GM18520 (cell line): ENCODE data around the gene ASB18.
"Not testable (repeated sequence)": the region's sequence is repeated elsewhere in the genome, so short reads cannot be mapped to it uniquely, and the experiment has no call there.

Experiments used
- ATAC-seq: cut with Tn5 transposase; IDR thresholded peaks from one replicate; pipeline ENCODE4 v1.9.1; 2021; ENCODE audit not compliant: unreplicated experiment

Gene ASB18

GRCh38 chr2:236264256-236264655 lies at the start of gene ASB18:
TSS of gene ASB18 (minus strand) at chr2:236264406. CDS start at chr2:236264345, 61 bp downstream.
- no peak for ATAC-seq

- no peak for ATAC-seq
These were observed 47.1 kb upstream of the ASB18 start for GRCh38 chr2:236311286-236311685.

GRCh38 chr2:236309669-236310029 lies 45.4 kb upstream of the ASB18 start:
- ATAC-seq, result no peak

- ATAC-seq, result no peak
These were observed 44.9 kb upstream of the ASB18 start for GRCh38 chr2:236308855-236309668.

GRCh38 chr2:236307641-236308040 lies 43.4 kb upstream of the ASB18 start:
- no peak for ATAC-seq

GRCh38 chr2:236306825-236307540 lies 42.8 kb upstream of the ASB18 start:
- no peak for ATAC-seq

- no peak for ATAC-seq
These were observed 41.9 kb upstream of the ASB18 start for GRCh38 chr2:236305964-236306605.

GRCh38 chr2:236305531-236305930 lies 41.3 kb upstream of the ASB18 start:
- no peak for ATAC-seq

- ATAC-seq, result no peak
These were observed 39.7 kb upstream of the ASB18 start for GRCh38 chr2:236303935-236304334.

- ATAC-seq, result no peak
These were observed 38.3 kb upstream of the ASB18 start for GRCh38 chr2:236302555-236302954.

- ATAC-seq, result no peak
These were observed 34.8 kb upstream of the ASB18 start for GRCh38 chr2:236298924-236299475.

GRCh38 chr2:236295481-236295880 lies 31.3 kb upstream of the ASB18 start:
- ATAC-seq, result no peak

GRCh38 chr2:236294647-236295046 lies 30.4 kb upstream of the ASB18 start:
- no peak for ATAC-seq

- no peak for ATAC-seq
These were observed 29.1 kb upstream of the ASB18 start for GRCh38 chr2:236293241-236293810.

GRCh38 chr2:236291911-236292310 lies 27.7 kb upstream of the ASB18 start:
- no peak for ATAC-seq

GRCh38 chr2:236291476-236291875 lies 27.3 kb upstream of the ASB18 start:
- no peak for ATAC-seq

GRCh38 chr2:236290742-236291425 lies 26.7 kb upstream of the ASB18 start:
- ATAC-seq, result no peak

GRCh38 chr2:236289766-236290462 lies 25.7 kb upstream of the ASB18 start:
- no peak for ATAC-seq

- not testable (repeated sequence) for ATAC-seq
These were observed 24.2 kb upstream of the ASB18 start for GRCh38 chr2:236288373-236288772.

GRCh38 chr2:236287656-236288055 lies 23.4 kb upstream of the ASB18 start:
- ATAC-seq, result no peak
